ENCODE results near the gene PTPRJ.

DNA sequence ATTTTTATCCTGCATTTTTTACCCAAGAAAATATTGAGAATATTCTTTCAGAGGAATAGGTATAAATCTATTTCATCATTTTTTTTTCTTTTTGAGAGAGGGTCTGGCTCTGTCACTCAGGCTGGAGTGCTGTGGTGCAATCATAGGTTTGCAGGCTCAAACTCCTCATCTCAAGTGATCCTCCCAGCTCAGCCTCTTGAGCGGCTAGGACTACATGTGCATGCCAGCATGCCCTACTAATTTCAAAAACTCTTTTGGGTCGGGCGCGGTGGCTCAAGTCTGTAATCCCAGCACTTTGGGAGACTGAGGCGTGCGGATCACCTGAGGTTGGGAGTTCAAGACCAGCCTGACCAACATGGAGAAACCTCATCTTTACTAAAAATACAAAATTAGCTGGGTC lies 20.3 kb upstream of the PTPRJ start:
- TF ChIP-seq CTCF (IDR thresholded peaks at IDR 0.05; ENCODE audit: insufficient read depth, low read depth, low read length) (no peak), EZH2 (IDR thresholded peaks at IDR 0.05; ENCODE audit: insufficient read depth, low read length) (no peak)

Data from astrocyte (in vitro differentiated cells and primary cell).